ENCODE data around the gene NR2E1. TPM values are rescaled to one million over a fixed set of nuclear protein-coding genes. Genes with fewer than 3 reads are reported as not detected.

Gene NR2E1
- polyA plus RNA-seq, result not detected

- H3K36me3 Mint-ChIP-seq, result no peaks in the 10 kb centered on the region
- H3K4me1 Mint-ChIP-seq, result peaks cover 29 to 35% of the 10 kb centered on the region in 2 donors
- H3K27me3 Mint-ChIP-seq (ENCODE audit: low read depth in 3 of 3), result peaks cover 22 to 63% (median 44%) of the 10 kb centered on the region in 3 donors
- DNase-seq, result no peak
- no peak within 1 kb of the TSS for H3K27ac Mint-ChIP-seq
- peaks cover 0 to 8% (median 0%) of the 10 kb centered on the region in 6 donors for H3K9me3 Mint-ChIP-seq
- H3K4me3 Mint-ChIP-seq, result peak within 1 kb of the TSS in 1 of 5 donors; percentile 35
Observed at GRCh38 chr6:108165714-108166663, at the start of gene NR2E1. TSS of gene NR2E1 (plus strand) at chr6:108166022. CDS start at chr6:108166766, 744 bp downstream.

- Mint-ChIP-seq H3K9me3 (peaks cover 0 to 2% (median 0%) of the 10 kb centered on the region in 6 donors), H3K4me1 (peaks cover 50 to 57% of the 10 kb centered on the region in 2 donors), H3K27ac (peak overlapping the region in 2 of 6 donors; percentile 28 to 58), H3K36me3 (peaks cover 4 to 8% (median 6%) of the 10 kb centered on the region in 3 donors), H3K27me3 (ENCODE audit: low read depth in 3 of 3) (peaks cover 35 to 70% (median 40%) of the 10 kb centered on the region in 3 donors), H3K4me3 (peak overlapping the region; percentile 83 to 94 (median 87))
- DNase-seq, result no peak
Observed at GRCh38 chr6:108116546-108117426, 49.0 kb upstream of the NR2E1 start.

- Mint-ChIP-seq H3K36me3 (peaks cover 4 to 6% (median 4%) of the 10 kb centered on the region in 3 donors), H3K4me1 (peaks cover 50 to 57% of the 10 kb centered on the region in 2 donors), H3K27me3 (ENCODE audit: low read depth in 3 of 3) (peaks cover 36 to 67% (median 43%) of the 10 kb centered on the region in 3 donors), H3K4me3 (peak overlapping the region; percentile 83 to 94 (median 87)), H3K27ac (peak overlapping the region in 2 of 6 donors; percentile 28 to 58), H3K9me3 (peaks cover 0 to 2% (median 0%) of the 10 kb centered on the region in 6 donors)
- peak; percentile 33 to 42 (median 38) for DNase-seq
Observed at GRCh38 chr6:108117427-108118358, 48.1 kb upstream of the NR2E1 start.

- H3K27ac Mint-ChIP-seq, result no peak overlapping the region
- H3K27me3 Mint-ChIP-seq (ENCODE audit: low read depth in 3 of 3), result peaks cover 36 to 69% (median 39%) of the 10 kb centered on the region in 3 donors
- peaks cover 4 to 6% (median 4%) of the 10 kb centered on the region in 3 donors for H3K36me3 Mint-ChIP-seq
- no peak for DNase-seq
- H3K9me3 Mint-ChIP-seq, result peaks cover 0 to 2% (median 0%) of the 10 kb centered on the region in 6 donors
- peak overlapping the region; percentile 84 to 94 (median 89) for H3K4me3 Mint-ChIP-seq
- peaks cover 49 to 55% of the 10 kb centered on the region in 2 donors for H3K4me1 Mint-ChIP-seq
Observed at GRCh38 chr6:108118359-108118724, 47.5 kb upstream of the NR2E1 start.

GRCh38 chr6:108118810-108119768, 46.7 kb upstream of the NR2E1 start:
- peaks cover 29 to 64% (median 38%) of the 10 kb centered on the region in 3 donors for H3K27me3 Mint-ChIP-seq (ENCODE audit: low read depth in 3 of 3)
- H3K4me1 Mint-ChIP-seq, result peaks cover 42 to 49% of the 10 kb centered on the region in 2 donors
- peaks cover 4 to 6% (median 4%) of the 10 kb centered on the region in 3 donors for H3K36me3 Mint-ChIP-seq
- H3K9me3 Mint-ChIP-seq, result no peaks in the 10 kb centered on the region
- peak overlapping the region; percentile 84 to 94 (median 89) for H3K4me3 Mint-ChIP-seq
- peak overlapping the region in 1 of 6 donors; percentile 2 for H3K27ac Mint-ChIP-seq
- peak in 1 of 3 donors; percentile 10 for DNase-seq

- H3K36me3 Mint-ChIP-seq, result peaks cover 4 to 6% (median 4%) of the 10 kb centered on the region in 3 donors
- H3K27ac Mint-ChIP-seq, result no peak overlapping the region
- no peaks in the 10 kb centered on the region for H3K9me3 Mint-ChIP-seq
- H3K4me1 Mint-ChIP-seq, result peaks cover 35 to 43% of the 10 kb centered on the region in 2 donors
- DNase-seq, result no peak
- peak overlapping the region; percentile 63 to 94 (median 84) for H3K4me3 Mint-ChIP-seq
- peaks cover 30 to 59% (median 41%) of the 10 kb centered on the region in 3 donors for H3K27me3 Mint-ChIP-seq (ENCODE audit: low read depth in 3 of 3)
Observed at GRCh38 chr6:108119769-108120141, 46.1 kb upstream of the NR2E1 start.

GRCh38 chr6:108120311-108120710, 45.5 kb upstream of the NR2E1 start:
- peaks cover 4 to 6% (median 4%) of the 10 kb centered on the region in 3 donors for H3K36me3 Mint-ChIP-seq
- H3K4me1 Mint-ChIP-seq, result peaks cover 30 to 37% of the 10 kb centered on the region in 2 donors
- no peaks in the 10 kb centered on the region for H3K9me3 Mint-ChIP-seq
- peak overlapping the region in 3 of 5 donors; percentile 33 to 57 (median 38) for H3K4me3 Mint-ChIP-seq
- DNase-seq, result no peak
- H3K27me3 Mint-ChIP-seq (ENCODE audit: low read depth in 3 of 3), result peaks cover 27 to 53% (median 37%) of the 10 kb centered on the region in 3 donors
- no peak overlapping the region for H3K27ac Mint-ChIP-seq

GRCh38 chr6:108121612-108122011, 44.2 kb upstream of the NR2E1 start:
- no peak for DNase-seq
- Mint-ChIP-seq H3K27me3 (ENCODE audit: low read depth in 3 of 3) (peaks cover 16 to 46% (median 29%) of the 10 kb centered on the region in 3 donors), H3K27ac (no peak overlapping the region), H3K36me3 (peaks cover 4 to 8% (median 6%) of the 10 kb centered on the region in 3 donors), H3K9me3 (no peaks in the 10 kb centered on the region), H3K4me1 (peaks cover 19 to 24% of the 10 kb centered on the region in 2 donors), H3K4me3 (peak overlapping the region in 2 of 5 donors; percentile 26 to 46)

GRCh38 chr6:108123481-108123929, 42.3 kb upstream of the NR2E1 start:
- Mint-ChIP-seq H3K4me1 (peaks cover 8 to 12% of the 10 kb centered on the region in 2 donors), H3K36me3 (peaks cover 4 to 8% (median 6%) of the 10 kb centered on the region in 3 donors), H3K27ac (no peak overlapping the region), H3K9me3 (no peaks in the 10 kb centered on the region), H3K27me3 (ENCODE audit: low read depth in 3 of 3) (peaks cover 13 to 41% (median 27%) of the 10 kb centered on the region in 3 donors), H3K4me3 (no peak overlapping the region)
- DNase-seq, result no peak

GRCh38 chr6:108123946-108124345, 41.9 kb upstream of the NR2E1 start:
- Mint-ChIP-seq H3K4me3 (no peak overlapping the region), H3K27me3 (ENCODE audit: low read depth in 3 of 3) (peaks cover 13 to 40% (median 23%) of the 10 kb centered on the region in 3 donors), H3K9me3 (no peaks in the 10 kb centered on the region), H3K36me3 (peaks cover 4 to 8% (median 4%) of the 10 kb centered on the region in 3 donors), H3K4me1 (peaks cover 4 to 8% of the 10 kb centered on the region in 2 donors), H3K27ac (no peak overlapping the region)
- no peak for DNase-seq

- Mint-ChIP-seq H3K27me3 (ENCODE audit: low read depth in 3 of 3) (peaks cover 7 to 26% (median 16%) of the 10 kb centered on the region in 3 donors), H3K36me3 (peaks cover 0 to 5% (median 0%) of the 10 kb centered on the region in 3 donors), H3K4me3 (no peak overlapping the region), H3K4me1 (no peaks in the 10 kb centered on the region), H3K27ac (no peak overlapping the region), H3K9me3 (no peaks in the 10 kb centered on the region)
- DNase-seq, result no peak
Observed at GRCh38 chr6:108127056-108127455, 38.8 kb upstream of the NR2E1 start.

Data from immature natural killer cell (primary cell).